Measurements from ENCODE around the gene UTP4.

UTP4 gene

DNA sequence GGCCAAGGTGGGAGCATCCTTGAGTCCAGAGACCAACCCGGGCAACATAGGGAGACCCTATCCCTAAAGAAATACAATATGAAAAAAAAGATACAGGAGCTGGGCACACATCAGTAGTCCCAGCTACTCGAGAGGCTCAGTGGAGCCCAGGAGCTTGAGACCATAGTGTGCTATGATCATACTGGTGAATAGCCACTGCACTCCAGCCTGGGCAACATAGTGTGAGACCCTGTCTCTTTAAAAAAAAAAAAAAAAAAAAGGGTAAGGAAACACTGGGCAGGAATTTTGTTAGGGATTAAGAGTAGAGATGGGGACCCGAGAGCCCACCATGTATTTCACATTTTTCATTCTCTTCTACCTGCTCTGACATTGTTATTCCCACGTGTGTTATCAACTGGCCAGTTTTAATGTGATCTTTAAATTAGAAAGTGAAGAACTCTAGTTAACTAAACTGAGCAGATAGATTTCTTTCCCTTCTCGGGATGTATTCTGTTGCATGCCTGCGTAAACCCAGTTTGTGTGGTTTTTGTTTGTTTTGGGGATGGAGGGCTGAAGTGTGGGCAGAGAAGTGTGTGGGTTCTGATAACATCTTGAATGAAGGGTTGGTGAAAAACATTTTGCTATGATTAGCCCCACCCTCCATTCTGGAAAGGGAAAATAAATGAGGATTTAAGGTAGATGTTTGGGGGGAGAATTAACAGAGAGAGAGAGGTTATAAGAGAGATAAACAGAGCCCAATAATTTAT lies 37.3 kb downstream of the UTP4 start:
- H3K4me1 ChIP-seq (ENCODE audit: control insufficient read depth in 1 of 2, insufficient read depth in 2 of 2, low read length in 2 of 2) = peaks cover 0 to 7% of the 10 kb centered on the region in 2 donors

DNA sequence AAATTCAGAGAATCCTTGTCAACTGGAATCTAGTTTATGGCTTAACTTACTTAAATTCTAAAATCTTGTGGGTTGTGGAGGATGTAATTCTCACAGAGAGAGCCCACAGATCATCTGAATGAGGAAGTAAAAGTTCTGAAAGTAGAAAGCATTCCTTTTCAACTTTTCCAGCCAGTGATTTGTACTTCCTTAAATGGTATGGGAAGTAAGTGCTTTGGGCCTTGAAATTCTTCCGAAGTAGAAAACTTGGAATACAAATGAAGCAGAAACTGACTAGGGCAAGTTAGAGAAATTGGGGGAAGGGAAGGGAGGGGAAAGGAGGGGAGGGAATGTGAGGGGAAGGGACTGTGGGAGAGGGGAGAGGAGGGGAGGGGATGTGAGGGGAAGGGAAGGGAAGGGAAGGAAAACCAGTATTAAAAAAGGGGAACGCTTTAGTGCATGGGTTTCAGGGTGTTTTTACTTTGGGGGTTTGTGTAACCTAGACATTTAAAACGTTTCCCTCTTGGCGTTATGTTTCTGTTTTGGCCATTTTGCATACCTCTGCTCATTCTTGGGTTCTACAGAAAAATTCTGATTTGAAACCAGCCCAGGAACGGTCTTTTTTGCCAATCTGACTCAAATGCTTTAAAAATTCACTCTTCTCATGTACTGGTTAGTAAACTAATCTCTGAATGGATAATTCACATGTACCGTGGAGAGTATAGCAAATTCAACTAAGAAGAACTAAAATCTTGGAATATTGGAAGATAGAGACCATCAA lies 39.1 kb downstream of the UTP4 start:
- peak overlapping the region in 1 of 2 donors; percentile 8 for H3K9ac ChIP-seq (ENCODE audit: low read depth in 1 of 2, low read length in 2 of 2)
- no peaks in the 10 kb centered on the region for H3K9me3 ChIP-seq (ENCODE audit: control insufficient read depth in 1 of 2, low read length in 2 of 2)
- H3K4me1 ChIP-seq (ENCODE audit: control insufficient read depth in 1 of 2, insufficient read depth in 2 of 2, low read length in 2 of 2) = peaks cover 0 to 7% of the 10 kb centered on the region in 2 donors
- peaks cover 8 to 26% of the 10 kb centered on the region in 2 donors for H3K36me3 ChIP-seq (ENCODE audit: control insufficient read depth in 1 of 2, insufficient read depth in 2 of 2, low read length in 2 of 2)
- H3K27ac ChIP-seq (ENCODE audit: low read depth, low read length) = peak overlapping the region; percentile 44
- no peak overlapping the region for H3K4me3 ChIP-seq (ENCODE audit: low read depth in 1 of 2, low read length in 2 of 2)
- no peaks in the 10 kb centered on the region for H3K27me3 ChIP-seq (ENCODE audit: control insufficient read depth in 1 of 2, insufficient read depth in 2 of 2, low read length in 2 of 2)

More for the DNA sequence above, 37.3 kb downstream of the UTP4 start:
- Histone ChIP-seq H3K36me3 (ENCODE audit: control insufficient read depth in 1 of 2, insufficient read depth in 2 of 2, low read length in 2 of 2) (peaks cover 17 to 42% of the 10 kb centered on the region in 2 donors), H3K27me3 (ENCODE audit: control insufficient read depth in 1 of 2, insufficient read depth in 2 of 2, low read length in 2 of 2) (no peaks in the 10 kb centered on the region), H3K9ac (ENCODE audit: low read depth in 1 of 2, low read length in 2 of 2) (no peak overlapping the region), H3K9me3 (ENCODE audit: control insufficient read depth in 1 of 2, low read length in 2 of 2) (no peaks in the 10 kb centered on the region), H3K27ac (ENCODE audit: low read depth, low read length) (no peak overlapping the region), H3K4me3 (ENCODE audit: low read depth in 1 of 2, low read length in 2 of 2) (no peak overlapping the region)

DNA sequence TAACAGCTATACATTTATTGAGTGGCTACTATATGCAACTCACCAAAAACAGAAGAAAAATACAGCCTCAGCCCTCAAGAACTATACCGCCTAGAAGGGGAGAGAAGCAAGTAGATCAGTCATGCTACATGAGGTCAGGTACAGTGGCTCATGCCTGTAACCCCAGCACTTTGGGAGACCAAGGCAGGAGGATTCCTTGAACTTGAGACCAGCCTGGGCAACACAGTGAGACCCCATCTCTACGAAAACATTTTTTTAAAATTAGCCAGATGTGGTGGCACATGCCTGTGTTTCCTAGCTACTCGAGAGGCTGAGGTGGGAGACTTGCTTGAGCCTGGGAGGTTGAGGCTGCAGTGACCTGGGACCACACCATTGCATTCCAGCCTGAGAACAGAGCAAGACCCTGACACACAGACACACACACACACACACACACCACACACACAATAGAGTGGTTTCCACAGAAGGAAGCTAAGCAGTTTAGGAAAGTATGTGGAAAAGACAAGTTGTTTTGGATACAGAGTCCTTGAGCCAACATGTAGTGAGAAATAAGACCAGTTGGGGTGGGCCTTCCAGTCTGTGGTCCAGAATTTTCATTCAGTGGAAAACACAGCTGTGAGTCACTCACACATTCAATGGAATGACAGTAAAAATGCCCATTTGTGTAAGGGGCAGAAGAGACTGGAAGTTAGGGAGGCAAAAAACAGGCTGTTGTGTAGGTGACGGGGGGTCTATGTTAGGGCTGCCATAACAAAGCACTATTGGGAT lies 43.8 kb downstream of the UTP4 start:
- no peak overlapping the region for H3K4me3 ChIP-seq (ENCODE audit: low read depth in 1 of 2, low read length in 2 of 2)
- H3K4me1 ChIP-seq (ENCODE audit: control insufficient read depth in 1 of 2, insufficient read depth in 2 of 2, low read length in 2 of 2) = peaks cover 12 to 14% of the 10 kb centered on the region in 2 donors
- H3K36me3 ChIP-seq (ENCODE audit: control insufficient read depth in 1 of 2, insufficient read depth in 2 of 2, low read length in 2 of 2) = no peaks in the 10 kb centered on the region
- H3K9me3 ChIP-seq (ENCODE audit: control insufficient read depth in 1 of 2, low read length in 2 of 2) = no peaks in the 10 kb centered on the region
- H3K27me3 ChIP-seq (ENCODE audit: control insufficient read depth in 1 of 2, insufficient read depth in 2 of 2, low read length in 2 of 2) = no peaks in the 10 kb centered on the region
- H3K9ac ChIP-seq (ENCODE audit: low read depth in 1 of 2, low read length in 2 of 2) = no peak overlapping the region
- no peak overlapping the region for H3K27ac ChIP-seq (ENCODE audit: low read depth, low read length)

DNA sequence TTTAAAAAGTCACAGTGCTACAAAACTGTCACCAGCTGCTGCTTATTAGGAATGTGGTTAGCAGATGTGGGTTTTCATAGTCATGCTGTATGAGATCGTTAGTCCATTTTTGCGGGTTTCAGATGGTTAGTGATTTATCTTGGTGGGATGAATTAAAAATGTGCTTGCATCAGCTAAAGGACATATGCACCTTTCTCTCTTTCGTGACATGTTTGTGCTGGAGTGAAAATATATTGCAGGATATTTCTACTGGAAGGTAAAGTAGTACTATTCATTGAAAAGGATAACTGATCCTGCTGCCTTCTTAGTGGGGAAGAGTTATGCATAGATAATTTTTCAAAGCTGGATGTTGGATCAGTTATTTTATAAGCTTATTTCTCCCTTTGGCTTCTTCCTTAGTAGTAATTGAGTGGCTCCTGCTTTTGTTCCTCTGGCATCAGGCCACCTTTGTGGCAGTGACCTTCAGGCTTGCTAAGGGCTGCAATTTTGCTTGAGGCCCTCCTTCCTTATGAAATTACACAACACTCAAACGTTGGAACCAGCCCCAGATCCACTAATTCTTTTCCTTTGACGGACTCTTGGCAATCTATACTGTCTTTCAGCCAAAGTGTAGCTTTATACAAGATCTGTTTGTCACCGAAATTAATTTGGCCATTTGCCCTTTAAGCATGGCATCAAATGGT lies 47.0 kb downstream of the UTP4 start:
- peaks cover 7 to 12% of the 10 kb centered on the region in 2 donors for H3K4me1 ChIP-seq (ENCODE audit: control insufficient read depth in 1 of 2, insufficient read depth in 2 of 2, low read length in 2 of 2)
- no peak overlapping the region for H3K27ac ChIP-seq (ENCODE audit: low read depth, low read length)
- H3K4me3 ChIP-seq (ENCODE audit: low read depth in 1 of 2, low read length in 2 of 2) = no peak overlapping the region
- H3K9ac ChIP-seq (ENCODE audit: low read depth in 1 of 2, low read length in 2 of 2) = peak overlapping the region in 1 of 2 donors; percentile 16
- H3K27me3 ChIP-seq (ENCODE audit: control insufficient read depth in 1 of 2, insufficient read depth in 2 of 2, low read length in 2 of 2) = no peaks in the 10 kb centered on the region
- H3K9me3 ChIP-seq (ENCODE audit: control insufficient read depth in 1 of 2, low read length in 2 of 2) = no peaks in the 10 kb centered on the region
- no peaks in the 10 kb centered on the region for H3K36me3 ChIP-seq (ENCODE audit: control insufficient read depth in 1 of 2, insufficient read depth in 2 of 2, low read length in 2 of 2)

DNA sequence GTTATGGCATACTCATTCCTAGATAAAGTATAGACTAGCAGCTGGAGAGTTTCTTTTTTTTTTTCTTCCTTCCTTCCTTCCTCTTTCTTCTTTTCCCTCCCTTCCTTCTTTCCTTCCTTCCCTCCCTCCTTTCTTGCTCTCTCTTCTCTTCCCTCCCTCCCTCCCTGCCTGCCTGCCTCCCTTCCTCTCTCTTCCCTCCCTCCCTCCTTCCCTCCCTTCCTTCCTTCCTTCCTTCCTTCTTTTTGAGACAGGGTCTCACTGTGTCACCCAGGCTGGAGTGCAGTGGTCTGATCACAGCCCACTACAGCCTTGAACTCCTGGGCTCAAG lies 47.5 kb downstream of the UTP4 start:
- H3K36me3 ChIP-seq (ENCODE audit: control insufficient read depth in 1 of 2, insufficient read depth in 2 of 2, low read length in 2 of 2) = no peaks in the 10 kb centered on the region
- no peaks in the 10 kb centered on the region for H3K9me3 ChIP-seq (ENCODE audit: control insufficient read depth in 1 of 2, low read length in 2 of 2)
- H3K4me1 ChIP-seq (ENCODE audit: control insufficient read depth in 1 of 2, insufficient read depth in 2 of 2, low read length in 2 of 2) = peaks cover 7 to 12% of the 10 kb centered on the region in 2 donors
- H3K9ac ChIP-seq (ENCODE audit: low read depth in 1 of 2, low read length in 2 of 2) = no peak overlapping the region
- H3K27me3 ChIP-seq (ENCODE audit: control insufficient read depth in 1 of 2, insufficient read depth in 2 of 2, low read length in 2 of 2) = no peaks in the 10 kb centered on the region
- H3K27ac ChIP-seq (ENCODE audit: low read depth, low read length) = no peak overlapping the region
- no peak overlapping the region for H3K4me3 ChIP-seq (ENCODE audit: low read depth in 1 of 2, low read length in 2 of 2)

DNA sequence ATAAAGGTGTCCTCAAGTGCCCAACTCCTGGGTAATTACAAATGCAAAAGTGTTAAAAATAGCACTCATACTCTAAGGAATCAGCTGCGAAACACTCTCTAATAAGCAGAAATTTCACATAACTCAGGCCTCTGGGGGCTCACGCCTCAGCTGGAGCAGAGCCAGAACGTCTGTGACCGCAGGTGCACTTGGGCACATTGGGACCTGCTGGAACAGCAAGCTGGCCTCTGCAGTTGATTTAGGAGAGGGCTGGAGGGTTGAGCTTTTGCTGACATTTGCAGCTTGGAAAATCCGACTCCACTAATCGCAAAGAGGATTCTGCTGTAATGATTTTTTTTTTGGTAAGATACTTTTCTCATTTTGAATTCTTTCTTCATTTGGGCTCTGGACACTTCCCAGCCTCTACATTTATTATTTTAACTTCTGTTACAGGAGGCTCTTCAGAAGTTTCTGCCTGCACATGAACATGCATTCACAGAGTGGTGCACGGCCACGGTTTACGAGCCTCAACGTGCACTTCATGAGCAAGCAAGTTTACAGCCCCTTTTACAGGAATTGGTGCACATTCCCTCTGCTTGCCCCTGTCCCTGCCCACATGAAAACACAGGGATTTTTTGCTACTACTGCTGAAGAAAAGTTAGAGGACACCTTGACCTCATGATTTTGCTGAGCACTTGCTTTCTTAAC lies 50.4 kb downstream of the UTP4 start:
- Histone ChIP-seq H3K4me1 (ENCODE audit: control insufficient read depth in 1 of 2, insufficient read depth in 2 of 2, low read length in 2 of 2) (peaks cover 12 to 15% of the 10 kb centered on the region in 2 donors), H3K4me3 (ENCODE audit: low read depth in 1 of 2, low read length in 2 of 2) (no peak overlapping the region), H3K9me3 (ENCODE audit: control insufficient read depth in 1 of 2, low read length in 2 of 2) (no peaks in the 10 kb centered on the region), H3K27me3 (ENCODE audit: control insufficient read depth in 1 of 2, insufficient read depth in 2 of 2, low read length in 2 of 2) (no peaks in the 10 kb centered on the region), H3K36me3 (ENCODE audit: control insufficient read depth in 1 of 2, insufficient read depth in 2 of 2, low read length in 2 of 2) (no peaks in the 10 kb centered on the region), H3K27ac (ENCODE audit: low read depth, low read length) (no peak overlapping the region), H3K9ac (ENCODE audit: low read depth in 1 of 2, low read length in 2 of 2) (no peak overlapping the region)

DNA sequence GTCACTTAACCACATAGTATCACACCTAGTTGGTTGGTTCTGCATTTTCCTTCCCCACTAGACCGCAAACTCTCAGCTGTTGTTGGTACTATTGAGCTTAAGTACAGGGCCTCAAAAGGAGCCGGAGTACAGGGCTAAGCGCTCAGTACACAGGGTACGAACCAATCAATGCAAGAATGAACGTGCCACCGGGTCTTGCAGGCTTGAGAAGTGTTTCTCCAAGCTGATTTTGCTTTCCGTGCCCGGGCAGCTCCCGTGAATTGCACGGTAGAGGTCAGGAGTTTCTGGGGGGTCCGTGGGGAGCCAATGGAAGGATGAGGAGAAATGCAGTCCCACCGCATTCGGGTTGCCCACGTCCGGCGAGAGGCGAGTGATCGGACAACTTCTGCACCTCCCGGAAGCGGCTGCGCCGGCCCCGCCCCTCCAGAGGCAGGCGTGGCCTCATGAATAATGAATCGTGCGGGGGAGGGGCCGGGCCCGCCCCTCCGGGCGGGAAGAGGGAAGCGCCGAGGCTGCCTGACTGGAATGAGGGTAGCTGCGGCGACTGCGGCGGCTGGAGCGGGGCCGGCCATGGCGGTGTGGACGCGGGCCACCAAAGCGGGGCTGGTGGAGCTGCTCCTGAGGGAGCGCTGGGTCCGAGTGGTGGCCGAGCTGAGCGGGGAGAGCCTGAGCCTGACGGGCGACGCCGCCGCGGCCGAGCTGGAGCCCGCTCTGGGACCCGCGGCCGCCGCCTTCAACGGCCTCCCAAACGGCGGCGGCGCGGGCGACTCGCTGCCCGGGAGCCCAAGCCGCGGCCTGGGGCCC lies 54.4 kb downstream of the UTP4 start, which contains the start of gene SNTB2:
TSS of gene SNTB2 (plus strand) at position 523 of the 804 bp plus-strand sequence. CDS start at position 526, 3 bp downstream.
- H3K4me1 ChIP-seq (ENCODE audit: control insufficient read depth in 1 of 2, insufficient read depth in 2 of 2, low read length in 2 of 2) = peaks cover 13 to 23% of the 10 kb centered on the region in 2 donors
- H3K27ac ChIP-seq (ENCODE audit: low read depth, low read length) = peak within 1 kb of the TSS; percentile 85
- no peaks in the 10 kb centered on the region for H3K27me3 ChIP-seq (ENCODE audit: control insufficient read depth in 1 of 2, insufficient read depth in 2 of 2, low read length in 2 of 2)
- H3K9ac ChIP-seq (ENCODE audit: low read depth in 1 of 2, low read length in 2 of 2) = peak within 1 kb of the TSS; percentile 68 to 78
- no peaks in the 10 kb centered on the region for H3K9me3 ChIP-seq (ENCODE audit: control insufficient read depth in 1 of 2, low read length in 2 of 2)
- peak within 1 kb of the TSS; percentile 88 for H3K4me3 ChIP-seq (ENCODE audit: low read depth in 1 of 2, low read length in 2 of 2)
- H3K36me3 ChIP-seq (ENCODE audit: control insufficient read depth in 1 of 2, insufficient read depth in 2 of 2, low read length in 2 of 2) = no peaks in the 10 kb centered on the region

DNA sequence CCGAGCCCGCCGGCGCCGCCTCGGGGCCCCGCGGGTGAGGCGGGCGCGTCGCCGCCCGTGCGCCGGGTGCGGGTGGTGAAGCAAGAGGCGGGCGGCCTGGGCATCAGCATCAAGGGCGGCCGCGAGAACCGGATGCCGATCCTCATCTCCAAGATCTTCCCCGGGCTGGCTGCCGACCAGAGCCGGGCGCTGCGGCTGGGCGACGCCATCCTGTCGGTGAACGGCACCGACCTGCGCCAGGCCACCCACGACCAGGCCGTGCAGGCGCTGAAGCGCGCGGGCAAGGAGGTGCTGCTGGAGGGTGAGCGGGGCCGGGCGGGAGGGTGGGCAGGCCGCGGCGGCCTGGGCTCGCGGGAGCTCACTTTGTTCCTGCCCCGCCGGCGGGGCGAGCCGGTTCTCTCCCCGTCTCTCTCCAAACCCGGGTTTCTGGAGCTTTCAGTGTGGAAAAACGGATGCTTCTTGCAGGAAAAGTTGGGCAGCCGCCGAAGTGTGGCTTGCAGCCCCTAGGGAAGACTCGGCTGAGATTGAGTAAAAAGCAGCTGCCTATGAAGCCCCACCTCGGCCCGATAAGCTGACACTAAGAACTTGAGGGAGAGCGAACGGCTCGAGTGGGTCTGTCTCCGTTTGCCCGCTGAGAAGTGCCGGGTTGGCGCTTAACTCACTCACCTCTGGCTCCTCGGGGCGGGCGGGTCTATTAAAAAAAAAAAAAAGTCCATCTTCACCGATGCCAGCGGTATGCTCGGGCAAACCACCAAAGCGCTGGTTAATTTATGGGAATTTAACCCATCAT lies 55.2 kb downstream of the UTP4 start:
- Histone ChIP-seq H3K9ac (ENCODE audit: low read depth in 1 of 2, low read length in 2 of 2) (peak overlapping the region; percentile 29 to 68), H3K36me3 (ENCODE audit: control insufficient read depth in 1 of 2, insufficient read depth in 2 of 2, low read length in 2 of 2) (no peaks in the 10 kb centered on the region), H3K27ac (ENCODE audit: low read depth, low read length) (peak overlapping the region; percentile 39), H3K4me3 (ENCODE audit: low read depth in 1 of 2, low read length in 2 of 2) (peak overlapping the region; percentile 88), H3K4me1 (ENCODE audit: control insufficient read depth in 1 of 2, insufficient read depth in 2 of 2, low read length in 2 of 2) (peaks cover 13 to 23% of the 10 kb centered on the region in 2 donors), H3K27me3 (ENCODE audit: control insufficient read depth in 1 of 2, insufficient read depth in 2 of 2, low read length in 2 of 2) (no peaks in the 10 kb centered on the region), H3K9me3 (ENCODE audit: control insufficient read depth in 1 of 2, low read length in 2 of 2) (no peaks in the 10 kb centered on the region)

Data from duodenal mucosa (tissue), 2 donors.